HG02763 (cell line): ENCODE measurements around the gene RANBP3.
A peak's percentile ranks its signal among the peaks of the same experiment; 100 is the strongest.
"Not testable (repeated sequence)": the region's sequence is repeated elsewhere in the genome, so short reads cannot be mapped to it uniquely, and the experiment has no call there.

ENCODE experiments used
- ATAC-seq: cut with Tn5 transposase; IDR thresholded peaks from one replicate; pipeline ENCODE4 v1.9.1; 2021; ENCODE audit warnings: mild to moderate bottlenecking, moderate library complexity; ENCODE audit not compliant: unreplicated experiment

The RANBP3 gene

DNA sequence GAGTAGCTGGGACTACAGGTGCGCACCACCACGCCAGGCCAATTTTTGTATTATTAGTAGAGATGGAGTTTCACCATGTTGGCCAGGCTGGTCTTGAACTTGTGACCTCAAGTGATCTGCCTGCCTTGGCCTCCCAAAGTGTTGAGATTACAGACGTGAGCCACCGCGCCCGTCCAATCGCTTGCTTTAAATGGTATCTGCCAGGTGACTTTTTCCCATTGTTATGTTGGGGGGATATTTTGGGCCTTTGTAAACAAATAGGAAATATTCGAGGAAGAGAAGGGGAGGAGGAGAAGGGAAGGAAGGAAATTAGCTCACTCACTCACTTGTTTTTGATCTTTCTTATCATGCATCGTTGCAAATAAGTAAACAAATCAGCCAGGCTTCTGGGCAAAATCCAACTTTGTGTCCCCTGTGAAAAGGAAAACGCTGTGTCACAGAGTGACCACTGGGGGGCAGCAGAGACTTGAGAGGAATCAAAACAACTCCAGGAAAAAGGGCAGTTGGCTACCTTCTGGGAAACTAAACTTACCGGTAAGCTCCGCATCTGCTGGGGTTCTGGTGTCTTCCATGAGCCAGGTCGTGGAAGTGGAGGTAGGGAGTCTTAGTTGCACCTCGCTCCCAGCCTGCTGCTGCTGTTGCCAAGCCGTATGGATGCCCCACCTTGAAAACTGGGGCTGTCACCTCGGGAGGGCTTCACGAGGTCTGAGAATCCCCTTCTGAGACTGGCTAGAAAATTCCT, 9.3 kb upstream of the RANBP3 start:
- ATAC-seq, result no peak

- not testable (repeated sequence) for ATAC-seq
These were observed 7.9 kb upstream of the RANBP3 start for GRCh38 chr19:5985837-5986236.

DNA sequence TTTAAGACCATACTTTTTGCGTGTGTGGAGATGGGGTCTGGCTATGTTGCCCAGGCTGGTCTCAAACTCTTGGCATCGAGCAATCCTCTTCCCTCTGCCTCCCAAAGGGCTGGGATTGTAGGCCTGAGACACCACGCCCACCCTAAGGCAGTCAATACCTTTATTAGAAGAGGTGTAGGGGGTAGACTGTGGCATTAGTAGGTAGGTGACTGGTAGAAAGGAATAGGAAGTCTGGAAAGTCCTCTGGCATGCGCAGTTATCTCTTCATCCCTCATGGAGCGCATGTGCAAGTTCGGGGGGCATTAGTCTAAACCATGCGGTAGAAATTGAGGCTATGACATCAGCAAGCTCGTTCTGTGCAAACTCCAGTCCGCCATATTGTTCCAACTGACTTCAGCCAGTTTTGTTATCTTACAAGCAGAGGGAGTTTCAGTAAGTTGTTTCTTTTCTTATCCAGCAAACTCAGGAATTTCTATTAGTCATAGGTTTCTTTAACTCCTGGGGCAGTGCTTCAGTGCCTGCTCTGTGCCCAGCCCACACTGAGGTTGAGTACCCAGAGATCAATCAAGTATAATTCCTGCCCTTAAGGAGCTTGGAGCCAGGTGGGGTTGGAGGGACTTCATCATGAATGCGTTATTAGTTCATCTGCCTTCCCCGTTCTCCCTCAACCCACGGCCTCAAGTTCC, 7.3 kb upstream of the RANBP3 start:
- no peak for ATAC-seq

DNA sequence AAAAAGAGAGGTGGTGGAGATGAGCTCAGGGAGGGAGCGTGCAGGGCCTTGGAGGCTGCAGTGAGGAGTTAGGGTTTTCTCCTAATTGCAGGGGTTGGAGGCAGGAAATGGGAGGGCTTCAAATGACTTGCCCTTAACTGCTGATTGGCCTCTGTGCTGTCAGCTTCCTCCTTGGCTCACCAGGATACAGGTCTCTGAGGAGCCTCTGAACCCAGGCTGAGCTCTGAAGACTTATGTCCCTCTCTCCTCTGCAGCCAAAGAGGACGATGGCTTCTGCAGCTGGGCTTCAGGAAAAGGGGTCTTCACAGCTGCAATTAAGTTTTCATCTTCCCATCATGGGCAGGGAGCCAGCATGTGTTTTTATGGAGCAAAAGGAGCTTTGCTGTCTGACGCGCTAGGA, 6.7 kb upstream of the RANBP3 start:
- no peak for ATAC-seq

GRCh38 chr19:5983367-5983955, 5.5 kb upstream of the RANBP3 start:
- ATAC-seq, result no peak

DNA sequence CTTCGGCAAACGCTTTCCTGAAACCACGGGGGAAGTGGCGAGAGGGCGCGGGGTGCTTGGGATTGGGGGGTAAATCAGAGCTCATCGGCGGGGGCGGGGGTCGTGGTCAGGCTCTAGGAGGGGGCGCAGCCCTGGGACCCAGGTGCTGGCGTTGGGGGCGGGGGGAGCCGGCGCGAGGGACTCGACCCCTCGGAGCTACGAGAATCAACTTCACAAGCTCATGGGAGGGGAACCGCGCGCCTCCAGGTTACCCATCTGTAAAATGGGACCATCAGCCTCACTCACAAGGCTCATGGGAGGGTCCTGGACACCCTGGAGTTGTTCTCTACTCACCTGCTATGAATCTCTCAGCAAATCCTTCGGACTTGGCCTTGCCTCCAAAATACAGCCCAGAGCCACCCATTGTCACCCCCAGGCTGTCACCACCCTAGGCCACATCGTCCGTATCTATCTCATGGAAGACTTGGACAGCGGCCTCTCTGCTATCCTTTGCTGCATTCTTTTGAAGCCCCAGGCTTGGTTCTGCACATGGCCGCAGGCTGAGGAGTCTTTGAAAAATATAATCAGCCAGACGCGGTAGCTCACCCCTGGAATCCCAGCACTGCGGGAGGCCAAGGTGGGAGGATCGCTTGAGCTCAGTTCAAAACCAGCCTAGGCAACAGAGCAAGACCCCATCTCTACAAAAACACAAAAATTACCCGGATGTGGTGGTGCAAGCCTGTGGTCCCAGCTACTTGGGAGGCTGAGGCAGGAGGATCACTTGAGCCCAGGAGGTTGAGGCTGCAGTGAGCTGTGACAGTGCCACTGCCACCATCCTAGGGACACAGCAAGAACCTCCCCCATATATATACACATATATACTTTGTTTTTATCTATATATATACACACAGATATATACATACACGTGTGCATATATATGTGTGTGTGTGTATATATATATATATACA, 939 bp upstream of the RANBP3 start:
- no peak for ATAC-seq

- ATAC-seq, result peak; percentile 0
These were observed 637 bp downstream of the RANBP3 start for GRCh38 chr19:5977222-5977784.

- ATAC-seq, result no peak
These were observed 1.2 kb downstream of the RANBP3 start for GRCh38 chr19:5976768-5977167.

DNA sequence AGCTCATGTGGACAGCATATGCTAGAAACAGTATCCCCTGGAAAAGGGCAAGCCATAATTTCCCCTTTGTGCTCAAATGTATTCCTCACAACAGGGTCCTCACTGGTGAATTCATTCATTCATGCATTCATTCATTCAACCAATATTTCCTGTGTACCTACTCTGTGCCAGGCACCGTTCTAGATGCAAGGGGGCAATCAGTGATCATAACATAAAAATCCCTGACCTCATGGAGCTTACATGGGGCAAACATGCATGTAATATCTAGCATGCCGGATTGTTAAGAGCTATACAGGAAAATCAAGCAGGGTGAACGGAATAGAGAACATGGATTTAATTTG, 2.6 kb downstream of the RANBP3 start:
- no peak for ATAC-seq

DNA sequence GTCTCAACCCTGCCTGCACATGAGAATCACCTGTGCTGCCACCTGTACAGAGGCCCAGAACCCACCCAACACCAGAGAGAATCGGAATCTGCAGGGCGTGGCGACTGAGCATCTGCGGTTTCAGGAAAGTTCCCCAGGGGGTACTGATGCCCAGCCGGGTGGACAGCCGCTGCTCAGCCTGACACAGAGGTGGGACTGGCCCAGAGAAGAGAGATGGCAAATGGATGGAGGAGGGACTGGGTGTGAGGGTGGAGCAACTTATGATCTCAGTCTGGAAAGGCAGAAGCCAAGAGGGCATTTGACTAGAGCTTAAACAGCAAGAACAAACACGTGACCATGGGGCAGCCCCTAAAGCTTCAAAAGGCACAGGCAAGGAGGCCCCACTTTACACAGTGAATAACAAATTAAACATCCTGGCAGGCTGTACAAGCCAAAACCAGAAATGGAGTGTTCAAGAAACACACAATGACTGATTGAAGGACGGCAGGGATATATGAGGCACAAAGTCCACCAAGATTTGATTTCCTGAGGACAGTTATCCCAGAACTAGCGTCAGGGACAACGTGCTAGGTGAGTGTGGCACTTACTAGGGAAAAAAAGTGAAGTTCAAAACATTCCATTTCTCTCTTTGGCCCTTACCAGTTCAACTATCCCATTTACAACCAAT, 3.1 kb downstream of the RANBP3 start:
- no peak for ATAC-seq

GRCh38 chr19:5973867-5974635, 3.9 kb downstream of the RANBP3 start:
- ATAC-seq, result no peak

DNA sequence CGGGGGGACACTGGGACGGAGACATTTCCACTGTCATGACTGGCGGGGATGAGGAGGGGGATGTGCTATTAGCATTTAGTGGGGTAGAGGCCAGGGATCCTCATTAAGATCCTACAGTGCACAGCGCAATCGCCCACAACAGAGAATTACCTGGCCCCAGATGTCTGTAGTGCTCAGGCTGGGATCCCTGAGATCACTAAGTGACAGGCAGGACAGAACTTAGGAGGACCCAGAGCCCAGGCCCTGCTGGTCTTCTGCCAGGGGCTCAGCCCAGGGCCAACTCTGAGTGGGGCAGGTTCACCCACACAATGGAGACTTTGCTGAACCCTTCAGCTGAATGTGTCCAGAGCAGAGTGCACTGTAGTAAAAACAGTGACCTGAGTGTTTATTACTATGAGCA, 4.6 kb downstream of the RANBP3 start:
- no peak for ATAC-seq

- no peak for ATAC-seq
These were observed 5.6 kb downstream of the RANBP3 start for GRCh38 chr19:5972355-5972731.

GRCh38 chr19:5971714-5972354, 6.1 kb downstream of the RANBP3 start:
- ATAC-seq, result no peak

GRCh38 chr19:5969476-5969875, 8.5 kb downstream of the RANBP3 start:
- no peak for ATAC-seq

GRCh38 chr19:5968431-5969373, 9.2 kb downstream of the RANBP3 start:
- ATAC-seq, result no peak

DNA sequence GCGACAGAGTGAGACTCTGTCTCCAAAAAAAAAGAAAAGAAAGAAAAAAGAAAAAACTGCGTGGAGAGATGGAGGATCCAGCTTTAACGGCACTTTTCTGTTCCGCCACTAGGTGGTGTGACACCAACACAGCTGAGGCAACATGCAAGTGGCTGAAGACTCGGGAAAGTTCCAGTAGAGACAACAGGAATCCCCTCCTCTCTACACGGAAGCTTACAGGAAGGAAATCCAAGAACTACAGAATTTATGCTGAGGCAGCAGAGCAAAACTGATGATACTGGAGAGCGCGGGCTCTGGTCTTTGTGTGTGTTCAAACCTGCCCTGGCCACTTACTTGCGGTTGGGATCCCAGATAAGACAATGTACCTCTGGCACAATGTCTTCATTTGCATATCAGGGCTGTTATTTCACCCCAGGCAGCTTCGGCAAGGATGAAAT, 9.9 kb downstream of the RANBP3 start:
- ATAC-seq, result peak; percentile 72

DNA sequence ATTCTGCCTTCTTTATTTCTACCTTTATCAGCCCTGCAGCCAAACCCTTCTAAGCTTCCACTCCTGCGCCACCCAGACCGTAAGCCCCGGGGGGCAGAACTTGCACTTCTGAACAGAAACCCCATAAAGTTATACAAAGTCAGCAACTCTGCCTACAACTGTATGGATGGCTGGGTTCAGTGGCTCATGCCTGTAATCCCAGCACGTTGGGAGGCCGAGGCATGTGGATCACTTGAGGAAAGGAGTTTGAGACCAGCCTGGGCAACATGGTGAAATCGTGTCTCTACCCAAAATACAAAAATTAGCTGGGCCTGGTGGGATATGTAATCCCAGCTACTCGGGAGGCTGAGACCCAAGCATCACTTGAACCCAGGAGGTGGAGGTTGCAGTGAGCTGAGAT, 10.4 kb downstream of the RANBP3 start:
- ATAC-seq, result no peak
